ENCODE data around the gene UNC93B1.

DNA sequence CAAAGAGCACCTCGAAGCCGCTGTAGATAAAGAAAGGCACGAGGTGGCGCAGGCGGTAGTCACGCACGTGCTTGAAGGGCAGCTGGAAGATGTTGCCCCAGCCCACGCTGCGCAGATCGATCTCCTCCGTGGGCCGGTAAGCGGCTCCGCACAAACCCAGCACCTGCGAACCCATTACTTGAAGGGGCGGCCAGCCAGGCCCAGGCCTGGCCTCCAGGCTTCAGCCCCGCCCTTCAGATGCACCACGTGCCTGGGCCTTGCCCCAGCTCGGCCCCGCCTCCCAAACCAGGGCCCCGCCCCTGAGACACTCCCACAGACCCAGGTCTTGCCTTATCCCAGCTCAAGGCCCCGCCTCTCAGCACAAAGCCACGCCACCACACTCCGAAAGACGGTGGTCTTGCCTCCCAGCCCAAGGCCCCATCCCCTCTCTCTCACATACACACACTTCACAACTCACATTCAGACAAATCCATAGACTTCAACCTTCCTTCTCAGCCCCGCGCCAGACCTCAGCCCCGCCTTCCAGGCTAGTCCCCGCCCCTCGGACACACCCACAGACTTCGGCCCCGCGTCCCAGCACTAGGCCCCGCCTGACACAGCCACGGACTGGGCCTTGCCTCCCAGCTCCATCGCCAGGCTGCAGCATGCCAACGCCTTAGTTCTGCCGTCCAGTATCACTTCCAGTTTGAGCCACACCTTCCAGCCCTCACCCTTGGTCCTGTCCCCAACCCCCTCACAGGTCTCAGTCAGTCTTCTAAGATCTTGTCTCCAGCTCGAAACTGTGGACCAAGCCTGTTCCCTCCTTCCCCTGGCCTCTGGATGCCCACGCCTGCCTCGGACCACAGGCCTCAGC is 7.0 kb downstream of the UNC93B1 start:
- TF ChIP-seq POLR2A (IDR thresholded peaks at IDR 0.05; ENCODE audit: low read depth, low read length) (no peak), POLR2AphosphoS5 (IDR thresholded peaks at IDR 0.05; ENCODE audit: low read depth, low read length) (no peak)

All from GM12892 (cell line).